Measurements from ENCODE around the gene SPTBN5. TPM values are rescaled to one million over a fixed set of nuclear protein-coding genes. Genes with fewer than 3 reads are reported as not detected.
A peak's percentile ranks its signal among the peaks of the same experiment; 100 is the strongest.
"Not testable (repeated sequence)": the region's sequence is repeated elsewhere in the genome, so short reads cannot be mapped to it uniquely, and the experiment has no call there.

Gene SPTBN5
- total RNA-seq, 2 experiments from 2014 or later, result 0.54 to 0.91 TPM

DNA sequence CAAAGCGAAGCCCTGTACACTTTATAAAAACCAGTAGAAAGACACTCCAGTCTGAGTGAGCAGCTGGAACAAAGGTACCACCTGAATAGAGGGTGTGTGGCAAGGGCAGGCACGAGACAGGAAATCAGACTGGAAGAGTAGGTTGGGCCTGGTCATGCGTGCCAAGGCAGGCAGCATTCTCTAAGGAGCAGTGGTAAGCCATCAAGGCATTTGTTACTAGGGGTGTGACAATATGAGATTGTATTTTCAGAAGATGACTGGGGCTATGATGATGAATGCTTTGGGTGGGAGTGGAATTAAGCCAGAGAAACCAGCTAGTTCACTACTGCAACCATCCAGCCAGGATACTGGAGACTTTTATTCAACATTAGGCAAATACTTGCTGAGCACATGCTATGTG lies 61.0 kb downstream of the SPTBN5 start:
- Mint-ChIP-seq H3K36me3 (peaks cover 4% of the 10 kb centered on the region), H3K27me3 (peaks cover 2% of the 10 kb centered on the region), H3K4me3 (no peak overlapping the region), H3K4me1 (peaks cover 41% of the 10 kb centered on the region), H3K9me3 (ENCODE audit: low read depth) (no peaks in the 10 kb centered on the region), H3K27ac (peak overlapping the region; percentile 9)
- ATAC-seq (no peak), DNase-seq (no peak)
- CTCF ChIA-PET, result interaction anchor here (1.8 to 3.3 kb wide), 3 partner anchors 22 to 72 kb away, joined by 8 to 24 read pairs (median 20); partner anchors contain the start of gene MAPKBP1

DNA sequence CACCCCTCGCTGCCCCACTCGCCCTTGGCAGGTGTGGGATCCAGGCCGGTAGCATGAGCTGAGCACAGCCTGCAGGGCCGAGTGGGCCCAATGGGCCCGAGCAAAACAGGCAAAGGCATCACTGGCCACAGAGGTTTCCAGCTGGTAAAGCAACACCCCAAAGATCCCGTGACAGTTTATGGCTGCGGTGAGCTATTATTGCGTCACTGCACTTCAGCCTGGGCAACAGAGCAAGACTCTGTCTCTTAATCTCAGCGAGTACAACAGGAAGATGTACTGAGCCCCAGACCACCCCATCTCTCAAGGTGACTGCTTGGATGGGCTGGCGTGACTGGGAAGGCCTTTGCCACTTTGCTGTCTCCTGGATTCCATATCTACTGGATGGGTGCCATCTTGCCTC lies 61.6 kb downstream of the SPTBN5 start:
- no peak overlapping the region for H3K4me3 Mint-ChIP-seq
- peaks cover 2% of the 10 kb centered on the region for H3K27me3 Mint-ChIP-seq
- H3K36me3 Mint-ChIP-seq, result peaks cover 4% of the 10 kb centered on the region
- H3K27ac Mint-ChIP-seq, result no peak overlapping the region
- no peak for DNase-seq
- H3K9me3 Mint-ChIP-seq (ENCODE audit: low read depth), result no peaks in the 10 kb centered on the region
- ATAC-seq, result no peak
- peaks cover 43% of the 10 kb centered on the region for H3K4me1 Mint-ChIP-seq
- CTCF ChIA-PET, result interaction anchor here (1.2 to 3.3 kb wide), 10 partner anchors 9 to 274 kb away, joined by 3 to 24 read pairs (median 5); partner anchors contain the start of genes MAPKBP1 and SPTBN5

DNA sequence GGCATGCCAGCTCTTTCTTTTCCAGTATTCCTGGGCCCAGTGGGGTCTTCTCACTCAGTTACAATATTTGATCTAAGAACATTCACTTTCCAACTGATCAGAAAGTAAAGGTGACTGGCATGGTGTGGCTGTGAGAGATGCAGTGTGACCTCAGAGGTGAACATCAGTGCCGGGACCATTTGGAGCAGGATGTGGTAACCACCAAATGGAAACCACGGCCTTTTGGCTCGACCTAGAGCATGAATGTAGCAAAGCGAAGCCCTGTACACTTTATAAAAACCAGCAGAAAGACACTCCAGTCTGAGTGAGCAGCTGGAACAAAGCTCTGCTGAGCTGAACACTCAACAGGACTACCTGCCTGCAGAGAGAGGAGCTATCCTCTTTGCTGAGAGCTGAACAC lies 62.6 kb downstream of the SPTBN5 start:
- not testable (repeated sequence) for H3K27me3 Mint-ChIP-seq; H3K4me3 Mint-ChIP-seq; H3K36me3 Mint-ChIP-seq; H3K9me3 Mint-ChIP-seq (ENCODE audit: low read depth)
- CTCF ChIA-PET, result interaction anchor here (0.8 to 3.3 kb wide), 13 partner anchors 10 to 273 kb away, joined by 3 to 24 read pairs (median 4); partner anchors contain the start of genes MAPKBP1, MGA and SPTBN5
- ATAC-seq (peak; percentile 38), DNase-seq (peak; percentile 91)
- Mint-ChIP-seq H3K4me1 (peaks cover 43% of the 10 kb centered on the region), H3K27ac (peak overlapping the region; percentile 85)

DNA sequence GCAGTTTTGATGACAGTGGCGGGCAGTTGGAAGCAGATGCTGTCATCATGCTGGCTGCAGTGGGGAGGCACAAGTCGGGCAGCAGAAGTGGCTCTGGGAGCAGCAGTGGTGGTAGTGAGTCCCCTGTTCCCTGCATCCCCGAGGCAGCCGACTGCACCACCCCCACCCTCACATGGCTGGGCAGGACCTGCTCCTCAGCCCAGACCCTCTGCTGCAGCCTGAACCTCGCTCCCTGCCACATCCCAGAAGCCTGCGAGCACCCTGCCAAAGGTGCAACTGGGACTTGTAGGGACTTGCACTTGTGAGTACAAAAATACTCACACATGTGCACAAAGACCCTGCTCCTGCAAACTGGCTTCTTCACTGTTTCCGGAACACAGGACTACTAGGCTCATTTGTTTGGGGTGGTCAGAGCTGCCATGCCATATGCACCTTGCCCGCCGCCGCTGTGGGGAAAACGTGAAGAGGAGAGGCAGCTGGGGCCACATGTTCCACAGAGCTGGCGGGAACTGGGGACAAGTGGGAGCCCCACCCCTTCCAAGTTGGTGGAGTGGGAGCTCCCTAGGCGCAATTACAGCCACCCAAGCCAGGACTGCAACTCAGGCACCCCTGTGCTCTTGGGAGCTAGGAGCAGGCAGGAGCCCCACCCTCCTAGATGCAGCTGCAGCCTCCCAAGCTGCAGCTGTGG lies 63.8 kb downstream of the SPTBN5 start:
- no peak overlapping the region for H3K27ac Mint-ChIP-seq
- H3K9me3 Mint-ChIP-seq (ENCODE audit: low read depth), result no peaks in the 10 kb centered on the region
- peaks cover 2% of the 10 kb centered on the region for H3K27me3 Mint-ChIP-seq
- peaks cover 4% of the 10 kb centered on the region for H3K36me3 Mint-ChIP-seq
- H3K4me3 Mint-ChIP-seq, result no peak overlapping the region
- CTCF ChIA-PET, result interaction anchor here (0.6 to 3.3 kb wide), 5 partner anchors 18 to 108 kb away, joined by 3 to 24 read pairs (median 6); partner anchors contain the start of genes MAPKBP1 and SPTBN5
- H3K4me1 Mint-ChIP-seq, result peaks cover 41% of the 10 kb centered on the region
- no peak for DNase-seq
- ATAC-seq, result no peak

DNA sequence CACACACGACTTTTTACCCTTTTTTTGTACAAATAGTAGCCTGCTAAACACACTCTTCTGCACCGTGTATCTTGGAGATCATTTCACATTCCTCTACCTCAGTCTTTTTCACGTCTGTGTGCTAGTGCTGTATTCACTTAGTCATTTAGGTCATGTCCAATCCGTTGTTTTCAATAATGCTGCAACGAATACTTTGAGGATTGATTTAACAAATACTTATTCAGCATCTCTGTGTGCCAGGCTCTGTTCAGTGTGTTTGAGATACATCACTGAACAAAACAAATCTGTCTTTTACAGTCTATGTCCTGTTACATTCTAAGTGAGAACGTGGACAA lies 65.1 kb downstream of the SPTBN5 start:
- CTCF ChIA-PET, result interaction anchor here (2.7 to 3.0 kb wide), 3 partner anchors 17 to 76 kb away, joined by 12 to 24 read pairs (median 16); partner anchors contain the start of gene MAPKBP1
- Mint-ChIP-seq H3K27ac (peak overlapping the region; percentile 71), H3K36me3 (peaks cover 4% of the 10 kb centered on the region), H3K4me1 (peaks cover 41% of the 10 kb centered on the region), H3K27me3 (peaks cover 2% of the 10 kb centered on the region), H3K4me3 (peak overlapping the region; percentile 81), H3K9me3 (ENCODE audit: low read depth) (no peaks in the 10 kb centered on the region)
- DNase-seq (no peak), ATAC-seq (no peak)

DNA sequence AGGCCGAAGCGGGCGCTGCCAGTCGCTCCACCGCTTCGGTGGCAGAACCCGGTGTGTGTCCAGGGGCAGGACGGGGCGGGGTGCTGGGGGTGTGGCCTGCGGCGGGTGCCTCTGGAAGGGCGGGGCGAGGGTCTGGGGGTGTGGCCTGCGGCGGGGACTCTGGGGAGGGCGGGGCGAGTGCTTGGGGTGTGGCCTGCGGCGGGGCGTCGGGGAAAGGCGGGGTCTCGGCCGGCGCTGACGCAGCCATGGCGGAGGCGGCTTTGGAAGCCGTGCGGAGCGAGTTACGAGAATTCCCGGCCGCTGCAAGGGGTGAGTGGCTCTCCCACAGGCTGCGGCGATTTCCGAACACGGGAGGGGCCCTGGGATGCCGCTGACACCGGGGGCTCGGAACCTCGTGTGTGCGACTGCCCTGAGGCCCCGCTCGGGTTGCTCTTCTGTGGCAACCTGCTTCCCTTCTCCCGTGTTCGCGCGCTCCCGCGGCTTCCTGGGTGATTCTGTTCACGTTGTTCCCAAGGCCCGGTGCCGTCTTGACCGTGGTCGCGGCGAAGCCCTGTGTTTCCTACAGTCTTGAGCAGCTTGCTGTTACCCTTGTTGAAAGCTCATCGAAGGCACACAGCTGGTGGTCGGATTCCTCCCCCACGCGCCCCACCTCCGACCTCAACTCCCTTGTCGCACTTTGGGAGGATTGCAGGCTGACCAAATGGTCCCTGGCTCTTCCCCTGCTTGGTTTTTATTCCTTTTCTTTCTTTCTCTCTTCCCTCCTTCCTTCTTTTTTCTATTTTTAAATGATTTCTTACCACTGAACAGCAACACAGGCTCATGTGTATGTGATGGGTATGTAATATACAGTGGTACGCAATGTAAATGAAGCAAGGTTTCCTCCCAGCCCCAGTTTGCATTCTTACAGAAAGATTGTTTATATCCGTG lies 65.7 kb downstream of the SPTBN5 start, which contains the start of gene JMJD7:
Gene JMJD7, plus strand, starts transcription at position 213 of the 927 bp plus-strand sequence. Its CDS starts 33 bp downstream, at position 246.
- CTCF ChIA-PET, result interaction anchor here (2.7 to 3.0 kb wide), 3 partner anchors 16 to 76 kb away, joined by 12 to 24 read pairs (median 16); partner anchors contain the start of gene MAPKBP1
- DNase-seq, result peak; percentile 95
- H3K36me3 Mint-ChIP-seq, result peaks cover 4% of the 10 kb centered on the region
- H3K27ac Mint-ChIP-seq, result peak within 1 kb of the TSS; percentile 71
- H3K27me3 Mint-ChIP-seq, result peaks cover 2% of the 10 kb centered on the region
- peak; percentile 90 for ATAC-seq
- H3K4me1 Mint-ChIP-seq, result peaks cover 41% of the 10 kb centered on the region
- no peaks in the 10 kb centered on the region for H3K9me3 Mint-ChIP-seq (ENCODE audit: low read depth)
- peak within 1 kb of the TSS; percentile 81 for H3K4me3 Mint-ChIP-seq

DNA sequence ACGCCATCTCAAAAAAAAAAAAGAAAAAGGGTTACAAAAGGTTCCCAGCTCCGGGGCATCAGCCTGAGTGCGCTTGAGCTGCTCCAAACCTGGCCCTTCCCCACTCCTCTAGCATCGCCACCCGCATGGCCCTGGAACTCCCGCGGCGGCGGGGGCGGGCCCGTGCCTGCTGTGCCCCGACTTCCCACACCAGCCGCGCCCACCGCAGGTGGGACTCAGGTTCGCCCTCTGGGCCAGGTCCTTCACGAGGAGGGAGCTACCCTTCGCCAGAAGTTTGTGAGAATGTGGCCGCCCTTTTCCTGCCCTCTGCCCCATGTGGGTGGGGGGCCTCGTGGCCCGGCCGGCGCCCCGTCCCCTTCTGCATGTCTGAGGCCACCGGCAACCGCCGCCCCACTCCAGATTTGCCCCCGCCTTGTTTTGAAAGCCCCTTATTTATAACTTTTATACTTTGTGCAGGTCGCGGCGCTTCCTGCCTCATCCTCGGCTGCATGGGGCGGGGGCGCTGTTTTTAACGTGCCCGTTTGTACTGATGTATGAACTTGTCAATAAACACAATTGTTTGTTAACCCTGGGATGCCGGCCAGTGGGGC lies 66.5 kb downstream of the SPTBN5 start:
- Mint-ChIP-seq H3K36me3 (peaks cover 4% of the 10 kb centered on the region), H3K27ac (peak overlapping the region; percentile 71), H3K27me3 (peaks cover 2% of the 10 kb centered on the region), H3K4me3 (peak overlapping the region; percentile 81), H3K9me3 (ENCODE audit: low read depth) (no peaks in the 10 kb centered on the region), H3K4me1 (peaks cover 33% of the 10 kb centered on the region)
- DNase-seq, result no peak
- ATAC-seq, result peak; percentile 5
- CTCF ChIA-PET, result interaction anchor here (0.9 to 3.0 kb wide), 4 partner anchors 15 to 77 kb away, joined by 3 to 24 read pairs (median 14); partner anchors contain the start of gene MAPKBP1

DNA sequence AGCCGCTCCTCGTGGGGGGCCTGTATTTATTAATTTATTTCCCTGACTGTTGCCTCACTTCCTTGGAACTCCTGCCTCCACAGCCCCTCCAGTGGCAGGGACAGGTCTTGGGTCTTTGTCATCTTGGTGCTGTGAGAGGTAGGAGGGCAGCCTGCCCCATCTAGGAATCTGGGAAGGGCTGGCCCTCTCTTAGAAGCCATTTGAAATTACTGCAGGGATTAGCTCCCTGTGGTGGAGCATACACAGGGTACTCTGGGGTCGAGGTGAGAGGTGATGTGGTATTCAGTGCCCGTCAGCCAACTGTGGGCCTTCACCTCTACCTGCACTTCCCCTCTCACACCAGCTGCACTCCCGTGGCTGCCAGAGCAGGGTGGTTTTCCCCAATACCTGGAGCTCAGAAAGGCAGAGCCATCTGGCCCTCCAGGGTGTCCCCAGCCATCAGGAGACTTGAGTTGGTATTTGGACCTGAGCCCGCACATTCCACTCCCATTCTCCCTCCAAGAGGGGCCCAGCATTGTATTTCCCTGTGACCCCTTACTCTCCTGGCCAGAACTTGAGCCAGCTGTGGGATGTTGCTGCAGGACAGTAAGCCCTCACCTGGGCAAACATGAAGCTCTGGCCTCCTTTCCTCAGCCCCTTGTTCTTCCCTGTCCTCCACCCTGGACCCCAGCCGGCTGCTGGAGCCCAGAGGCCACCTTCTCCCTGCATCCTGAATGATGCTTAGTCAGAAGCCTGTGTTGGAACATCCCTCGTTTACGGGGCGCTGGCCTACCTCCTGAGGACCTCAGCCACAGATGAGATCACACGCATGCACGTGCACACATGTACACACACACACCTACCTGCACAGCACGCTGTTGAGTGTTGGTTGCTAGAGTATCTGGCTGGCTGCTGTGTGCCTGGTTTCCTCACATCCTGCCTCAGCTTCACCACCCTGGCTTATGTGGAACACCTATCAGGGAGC lies 68.0 kb downstream of the SPTBN5 start:
- H3K4me3 Mint-ChIP-seq, result no peak overlapping the region
- no peak for ATAC-seq

DNA sequence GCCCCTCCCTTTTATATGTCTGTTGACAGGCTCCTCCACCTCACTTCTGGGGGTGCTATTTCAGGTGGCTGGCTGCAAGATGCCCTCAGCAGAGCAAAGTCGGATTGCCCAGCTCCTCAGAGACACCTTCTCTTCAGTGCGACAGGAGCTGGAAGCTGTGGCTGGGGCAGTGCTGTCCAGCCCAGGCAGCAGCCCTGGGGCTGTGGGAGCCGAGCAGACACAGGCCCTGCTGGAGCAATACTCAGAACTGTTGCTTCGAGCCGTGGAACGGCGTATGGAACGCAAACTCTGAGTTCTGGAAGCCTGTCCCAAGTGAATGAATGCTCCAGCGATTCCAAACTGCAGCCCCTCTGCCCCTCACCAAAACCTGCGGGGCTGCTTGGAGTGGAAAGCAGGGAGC lies 68.7 kb downstream of the SPTBN5 start:
- CTCF ChIA-PET, result interaction anchor here (1.7 kb wide), 1 partner anchor 15 kb away, joined by 8 read pairs; no protein-coding TSS in a partner anchor
- H3K4me1 Mint-ChIP-seq, result peaks cover 14% of the 10 kb centered on the region
- H3K27ac Mint-ChIP-seq, result no peak overlapping the region
- no peak for DNase-seq
- H3K4me3 Mint-ChIP-seq, result no peak overlapping the region
- ATAC-seq, result no peak
- no peaks in the 10 kb centered on the region for H3K9me3 Mint-ChIP-seq (ENCODE audit: low read depth)
- H3K27me3 Mint-ChIP-seq, result peaks cover 2% of the 10 kb centered on the region
- H3K36me3 Mint-ChIP-seq, result peaks cover 2% of the 10 kb centered on the region

More for the DNA sequence above, 68.0 kb downstream of the SPTBN5 start:
- Mint-ChIP-seq H3K4me1 (peaks cover 18% of the 10 kb centered on the region), H3K9me3 (ENCODE audit: low read depth) (no peaks in the 10 kb centered on the region), H3K27ac (no peak overlapping the region), H3K36me3 (peaks cover 2% of the 10 kb centered on the region), H3K27me3 (peaks cover 2% of the 10 kb centered on the region)
- CTCF ChIA-PET, result interaction anchor here (1.7 to 3.0 kb wide), 4 partner anchors 14 to 79 kb away, joined by 8 to 24 read pairs (median 14); partner anchors contain the start of gene MAPKBP1
- no peak for DNase-seq

DNA sequence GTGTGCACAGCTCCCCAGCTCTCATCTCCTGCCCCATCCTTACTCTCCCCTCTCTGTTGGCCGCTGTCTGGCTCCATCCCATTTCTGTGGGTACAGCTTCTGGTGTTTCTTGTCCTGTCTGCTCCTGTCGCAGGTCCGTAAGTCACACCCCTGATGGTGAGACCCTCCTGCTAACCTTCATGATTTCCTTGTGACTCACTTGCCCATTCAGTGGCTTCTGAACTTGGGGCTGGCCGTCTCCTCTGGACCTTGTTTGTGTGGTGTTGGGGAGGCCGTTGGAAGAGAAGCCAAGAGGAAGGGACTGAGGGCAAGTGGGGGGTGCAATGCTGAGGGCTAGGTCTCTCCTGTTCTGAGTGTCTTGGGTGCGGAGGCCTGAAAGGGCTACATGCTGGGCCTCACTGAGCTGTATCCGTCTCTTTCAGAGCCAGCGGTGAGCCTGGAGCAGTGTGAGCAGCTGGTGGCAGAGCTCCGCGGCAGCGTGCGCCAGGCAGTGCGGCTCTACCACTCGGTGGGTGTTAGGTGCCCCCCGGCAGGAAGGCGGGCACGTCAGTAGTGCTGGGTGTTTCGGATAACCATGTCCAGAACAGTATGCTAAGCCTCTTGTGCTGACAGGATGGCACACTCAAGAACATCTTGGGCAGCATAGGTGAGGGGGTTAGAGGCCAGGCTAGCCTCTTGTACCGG lies 69.6 kb downstream of the SPTBN5 start:
- Mint-ChIP-seq H3K4me1 (peaks cover 9% of the 10 kb centered on the region), H3K9me3 (ENCODE audit: low read depth) (no peaks in the 10 kb centered on the region), H3K27me3 (no peaks in the 10 kb centered on the region), H3K4me3 (no peak overlapping the region), H3K27ac (no peak overlapping the region), H3K36me3 (peaks cover 2% of the 10 kb centered on the region)
- DNase-seq, result no peak
- ATAC-seq, result no peak
- CTCF ChIA-PET, result interaction anchor here (1.1 to 1.7 kb wide), 3 partner anchors 12 to 82 kb away, joined by 3 to 8 read pairs (median 5); no protein-coding TSS in a partner anchor

DNA sequence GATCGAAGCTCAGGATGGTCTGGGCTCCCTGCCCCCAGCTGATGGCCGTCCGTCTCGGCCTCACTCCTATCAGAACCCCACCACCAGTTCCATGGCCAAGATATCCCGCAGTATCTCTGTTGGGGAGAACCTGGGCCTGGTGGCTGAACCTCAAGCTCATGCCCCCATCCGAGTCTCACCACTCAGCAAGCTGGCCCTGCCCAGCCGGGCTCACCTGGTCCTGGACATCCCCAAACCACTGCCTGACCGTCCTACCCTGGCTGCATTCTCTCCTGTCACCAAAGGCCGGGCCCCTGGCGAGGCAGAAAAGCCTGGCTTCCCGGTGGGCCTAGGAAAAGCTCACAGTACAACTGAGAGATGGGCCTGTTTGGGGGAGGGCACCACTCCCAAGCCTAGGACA lies 70.4 kb downstream of the SPTBN5 start:
- DNase-seq (no peak), ATAC-seq (no peak)
- Mint-ChIP-seq H3K9me3 (ENCODE audit: low read depth) (no peaks in the 10 kb centered on the region), H3K4me3 (no peak overlapping the region), H3K27me3 (no peaks in the 10 kb centered on the region), H3K36me3 (peaks cover 4% of the 10 kb centered on the region), H3K4me1 (peaks cover 3% of the 10 kb centered on the region), H3K27ac (no peak overlapping the region)
- CTCF ChIA-PET, result interaction anchor here (1.1 to 1.2 kb wide), 2 partner anchors 12 to 83 kb away, joined by 3 to 5 read pairs; no protein-coding TSS in a partner anchor
